Prostate gland (tissue), 2 donors: Measurements from ENCODE around the gene CREB5. TPM values are rescaled to one million over a fixed set of nuclear protein-coding genes. Genes with fewer than 3 reads are reported as not detected.

Source experiments
- DNase-seq: peaks from one replicate; pipeline ENCODE4 v3.0.0-alpha.2; 2019; ENCODE audit warnings: low spot score
- H3K27ac ChIP-seq, 2 donors: fragments of 200-600 bp; sonication (generic); 2 replicates each; pipeline ENCODE4 v1.5.1; 2017 to 2019
- H3K27me3 ChIP-seq: fragments of 200-600 bp; sonication (generic); replicated peaks from 2 replicates; pipeline ENCODE4 v1.5.1; 2019; ENCODE audit not compliant: insufficient read depth
- H3K36me3 ChIP-seq, 2 donors: fragments of 200-600 bp; sonication (generic); 1 replicate in 1 of 2; 2 replicates in 1 of 2; pipeline versions ENCODE4 v1.5.1 to v1.8.1; 2017 to 2019
- H3K4me1 ChIP-seq: fragments of 200-600 bp; sonication (generic); replicated peaks from 2 replicates; pipeline ENCODE4 v1.5.1; 2019
- H3K4me3 ChIP-seq, 2 donors: fragments of 200-600 bp; sonication (generic); 2 replicates each; pipeline ENCODE4 v1.5.1; 2017 to 2019
- H3K9me3 ChIP-seq: fragments of 200-600 bp; sonication (generic); 2 replicates; pipeline ENCODE4 v1.5.1; 2017
- POLR2A ChIP-seq: fragments of 450-650 bp; IDR thresholded peaks from one replicate; pipeline ENCODE4 v1.6.1; 2016; ENCODE audit warnings: antibody characterized with exemption, mild to moderate bottlenecking
- POLR2AphosphoS5 ChIP-seq: sonication (generic); formaldehyde crosslinking; IDR thresholded peaks from one replicate; pipeline ENCODE4 v1.6.1; 2017; ENCODE audit warnings: antibody characterized with exemption
- WGBS: methylation state at CpG from one replicate; pipeline ENCODE4 v1.1.5; 2018; 5-methylcytosine and 5-hydroxymethylcytosine counted together
- intact Hi-C: fragments of 100-400 bp; cut with DNase I; formaldehyde crosslinking; loops from one replicate; pipeline ENCODE4 v1.14.2; 2022
- total RNA-seq, 2 donors: library from RNA; depleted of rRNA; stranded (reverse); fragments of >200 nt; gene quantifications; one replicate each; pipeline ENCODE4 v1.1.0, GENCODE V29; 2016
- TF ChIP-seq, protein P1 (sequence below), 4 experiments: fragments of 200-600 bp in 2 of 4; fragments of 450-650 bp in 2 of 4; sonication (generic) in 2 of 4; IDR thresholded peaks; 1 replicate in 3 of 4; 2 replicates in 1 of 4; pipeline ENCODE4 v1.5.1; 2016 to 2019; ENCODE audit warnings: antibody characterized with exemption in 4 of 4, mild to moderate bottlenecking in 2 of 4, moderate library complexity in 2 of 4

CREB5 gene
- total RNA-seq, 2 donors from 2014 or later, result 0.46 to 3.4 TPM

DNA sequence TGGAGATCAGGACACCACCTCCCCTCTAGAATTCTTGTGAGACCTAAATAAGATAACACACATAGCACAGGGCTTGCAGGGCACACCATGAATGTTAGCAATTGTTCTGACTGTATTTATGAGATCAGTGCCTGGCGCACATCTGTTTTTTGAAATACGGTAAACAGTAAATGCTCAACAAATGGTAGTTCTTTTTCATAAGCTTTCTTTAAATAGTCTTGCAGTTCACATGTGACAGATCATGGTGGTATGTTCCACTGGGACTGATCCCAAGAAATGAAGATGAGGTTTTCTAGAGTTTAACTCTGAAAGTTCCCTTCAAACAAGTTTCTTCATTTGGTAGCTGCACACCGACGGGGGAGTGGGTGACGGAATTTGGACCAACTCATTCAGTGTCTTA lies 34.8 kb downstream of the CREB5 start:
- H3K36me3 ChIP-seq, result no peaks in the 10 kb centered on the region
- DNase-seq, result no peak
- intact Hi-C loops, result no loop called here
- TF ChIP-seq, protein P1, sequence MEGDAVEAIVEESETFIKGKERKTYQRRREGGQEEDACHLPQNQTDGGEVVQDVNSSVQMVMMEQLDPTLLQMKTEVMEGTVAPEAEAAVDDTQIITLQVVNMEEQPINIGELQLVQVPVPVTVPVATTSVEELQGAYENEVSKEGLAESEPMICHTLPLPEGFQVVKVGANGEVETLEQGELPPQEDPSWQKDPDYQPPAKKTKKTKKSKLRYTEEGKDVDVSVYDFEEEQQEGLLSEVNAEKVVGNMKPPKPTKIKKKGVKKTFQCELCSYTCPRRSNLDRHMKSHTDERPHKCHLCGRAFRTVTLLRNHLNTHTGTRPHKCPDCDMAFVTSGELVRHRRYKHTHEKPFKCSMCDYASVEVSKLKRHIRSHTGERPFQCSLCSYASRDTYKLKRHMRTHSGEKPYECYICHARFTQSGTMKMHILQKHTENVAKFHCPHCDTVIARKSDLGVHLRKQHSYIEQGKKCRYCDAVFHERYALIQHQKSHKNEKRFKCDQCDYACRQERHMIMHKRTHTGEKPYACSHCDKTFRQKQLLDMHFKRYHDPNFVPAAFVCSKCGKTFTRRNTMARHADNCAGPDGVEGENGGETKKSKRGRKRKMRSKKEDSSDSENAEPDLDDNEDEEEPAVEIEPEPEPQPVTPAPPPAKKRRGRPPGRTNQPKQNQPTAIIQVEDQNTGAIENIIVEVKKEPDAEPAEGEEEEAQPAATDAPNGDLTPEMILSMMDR (IDR thresholded peaks at IDR 0.05), result no peak
- TF ChIP-seq POLR2AphosphoS5 (no peak), POLR2A (no peak)
- H3K27me3 ChIP-seq, result no peaks in the 10 kb centered on the region
- 95% methylated on average over 5 of the region's 5 CpGs for WGBS
- H3K4me1 ChIP-seq, result no peaks in the 10 kb centered on the region
- no peak overlapping the region for H3K27ac ChIP-seq
- no peak overlapping the region for H3K4me3 ChIP-seq
- H3K9me3 ChIP-seq, result no peaks in the 10 kb centered on the region

DNA sequence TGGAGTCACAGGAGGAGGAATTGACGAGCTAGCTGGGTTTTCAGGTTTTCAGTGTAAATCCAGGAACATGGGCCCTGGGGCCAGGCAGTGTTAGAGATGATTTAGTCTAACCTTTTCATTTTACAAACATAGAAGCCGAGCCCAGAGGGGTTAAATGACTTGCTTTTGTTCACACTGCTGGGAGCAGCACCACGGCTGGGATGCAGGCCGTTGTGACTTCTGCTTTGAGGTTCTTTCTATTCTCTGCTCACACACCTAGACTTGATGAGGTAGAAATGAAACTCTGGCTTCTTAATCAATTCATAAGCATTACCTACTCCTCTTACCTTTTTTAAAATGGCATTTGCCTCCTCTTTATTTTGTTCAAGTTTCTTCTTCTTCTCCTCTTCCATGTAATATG lies 36.4 kb downstream of the CREB5 start:
- Histone ChIP-seq H3K4me3 (no peak overlapping the region), H3K27ac (no peak overlapping the region), H3K4me1 (no peaks in the 10 kb centered on the region), H3K27me3 (no peaks in the 10 kb centered on the region), H3K9me3 (no peaks in the 10 kb centered on the region), H3K36me3 (no peaks in the 10 kb centered on the region)
- 79% methylated on average over 4 of the region's 4 CpGs for WGBS
- no peak for DNase-seq
- intact Hi-C loops, result no loop called here
- TF ChIP-seq, protein P1 (IDR thresholded peaks at IDR 0.05), result no peak
- TF ChIP-seq POLR2AphosphoS5 (no peak), POLR2A (no peak)

- intact Hi-C loops, result no loop called here
- Histone ChIP-seq H3K27ac (no peak overlapping the region), H3K4me3 (no peak overlapping the region), H3K9me3 (no peaks in the 10 kb centered on the region), H3K4me1 (no peaks in the 10 kb centered on the region), H3K36me3 (no peaks in the 10 kb centered on the region), H3K27me3 (no peaks in the 10 kb centered on the region)
- TF ChIP-seq, protein P1 (IDR thresholded peaks at IDR 0.05), result no peak
- TF ChIP-seq POLR2AphosphoS5 (no peak), POLR2A (no peak)
- 69% methylated on average over 2 of the region's 2 CpGs for WGBS
- DNase-seq, result no peak
Observed at GRCh38 chr7:28452681-28453080, 40.4 kb downstream of the CREB5 start.

- no peak overlapping the region for H3K27ac ChIP-seq
- TF ChIP-seq POLR2A (no peak), POLR2AphosphoS5 (no peak)
- TF ChIP-seq, protein P1 (IDR thresholded peaks at IDR 0.05), result no peak
- intact Hi-C loops, result no loop called here
- no peak overlapping the region for H3K4me3 ChIP-seq
- WGBS, result 86% methylated on average over 5 of the region's 5 CpGs
- H3K9me3 ChIP-seq, result no peaks in the 10 kb centered on the region
- H3K4me1 ChIP-seq, result no peaks in the 10 kb centered on the region
- H3K27me3 ChIP-seq, result no peaks in the 10 kb centered on the region
- no peak for DNase-seq
- no peaks in the 10 kb centered on the region for H3K36me3 ChIP-seq
Observed at GRCh38 chr7:28455486-28455885, 43.2 kb downstream of the CREB5 start.

- no peaks in the 10 kb centered on the region for H3K27me3 ChIP-seq
- no peak overlapping the region for H3K27ac ChIP-seq
- 19% methylated on average over 1 of the region's 1 CpG for whole genome bisulfite sequencing
- no peaks in the 10 kb centered on the region for H3K4me1 ChIP-seq
- no peaks in the 10 kb centered on the region for H3K9me3 ChIP-seq
- intact Hi-C loops, result no loop called here
- no peak for DNase-seq
- TF ChIP-seq POLR2A (no peak), POLR2AphosphoS5 (no peak)
- TF ChIP-seq, protein P1 (IDR thresholded peaks at IDR 0.05), result no peak
- H3K4me3 ChIP-seq, result no peak overlapping the region
- no peaks in the 10 kb centered on the region for H3K36me3 ChIP-seq
Observed at GRCh38 chr7:28456044-28456443, 43.7 kb downstream of the CREB5 start.
